ENCODE data around the gene GABRQ.
"Not testable (repeated sequence)": the region's sequence is repeated elsewhere in the genome, so short reads cannot be mapped to it uniquely, and the experiment has no call there.

The GABRQ gene

GRCh38 chrX:152700390-152700789 is 62.7 kb downstream of the GABRQ start:
- H3K36me3 ChIP-seq (ENCODE audit: control insufficient read depth in 4 of 4, insufficient read depth in 4 of 4, low read length in 3 of 4); H3K9me3 ChIP-seq (ENCODE audit: control extremely low read depth in 1 of 5, control insufficient read depth in 4 of 5, insufficient read depth in 2 of 5, low read depth in 1 of 5, low read length in 4 of 5); H3K27ac ChIP-seq (ENCODE audit: insufficient read depth in 1 of 2, low read depth in 1 of 2, low read length in 2 of 2, poor library complexity in 1 of 2, severe bottlenecking in 2 of 2); CTCF ChIA-PET; H3K4me3 ChIP-seq (ENCODE audit: control insufficient read depth in 1 of 7, extremely low read depth in 1 of 7, insufficient read depth in 4 of 7, low read depth in 2 of 7, low read length in 6 of 7); H3K4me1 ChIP-seq (ENCODE audit: control extremely low read depth in 1 of 4, control insufficient read depth in 4 of 4, insufficient read depth in 4 of 4, low read length in 3 of 4); DNase-seq; H3K27me3 ChIP-seq (replicated peaks in 2 of 5; ENCODE audit: control insufficient read depth in 4 of 5, insufficient read depth in 5 of 5, low read length in 4 of 5); POLR2A ChIA-PET: not testable (repeated sequence)
- WGBS (ENCODE audit: insufficient coverage): 100% methylated on average over 2 of the region's 5 CpGs

DNA sequence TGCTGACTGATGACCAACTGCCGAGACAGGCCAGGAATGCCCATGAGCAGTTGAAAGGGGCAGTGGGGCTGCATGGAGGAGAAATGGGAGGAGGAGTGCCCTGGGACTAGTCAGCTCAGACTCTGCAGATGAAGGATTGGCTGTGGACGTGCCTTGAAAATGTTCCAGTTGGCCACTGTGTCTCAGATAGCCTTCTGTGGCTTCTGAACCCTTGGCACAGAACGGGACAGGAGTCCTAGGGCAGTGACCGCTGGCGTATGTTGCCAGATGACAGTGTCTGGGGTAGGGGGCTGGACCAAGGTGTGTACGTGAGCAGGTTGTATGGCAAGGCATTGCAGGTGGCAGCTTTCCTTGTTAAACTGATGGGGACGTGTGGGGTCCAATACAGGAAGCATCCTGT is 68.8 kb downstream of the GABRQ start:
- H3K36me3 ChIP-seq (ENCODE audit: control insufficient read depth in 4 of 4, insufficient read depth in 4 of 4, low read length in 3 of 4); DNase-seq; H3K27me3 ChIP-seq (replicated peaks in 2 of 5; ENCODE audit: control insufficient read depth in 4 of 5, insufficient read depth in 5 of 5, low read length in 4 of 5); POLR2A ChIA-PET; CTCF ChIA-PET; H3K4me3 ChIP-seq (ENCODE audit: control insufficient read depth in 1 of 7, extremely low read depth in 1 of 7, insufficient read depth in 4 of 7, low read depth in 2 of 7, low read length in 6 of 7); H3K4me1 ChIP-seq (ENCODE audit: control extremely low read depth in 1 of 4, control insufficient read depth in 4 of 4, insufficient read depth in 4 of 4, low read length in 3 of 4); H3K9me3 ChIP-seq (ENCODE audit: control extremely low read depth in 1 of 5, control insufficient read depth in 4 of 5, insufficient read depth in 2 of 5, low read depth in 1 of 5, low read length in 4 of 5); H3K27ac ChIP-seq (ENCODE audit: insufficient read depth in 1 of 2, low read depth in 1 of 2, low read length in 2 of 2, poor library complexity in 1 of 2, severe bottlenecking in 2 of 2): not testable (repeated sequence)
- 87% methylated on average over 2 of the region's 7 CpGs for WGBS (ENCODE audit: insufficient coverage)
